HEK293 (cell line): ENCODE results near the gene MCM3AP.

Source experiments
- BCL11A ChIP-seq: fragments of 450-650 bp; formaldehyde crosslinking; IDR thresholded peaks from 2 replicates; pipeline ENCODE4 v1.5.1; 2016; ENCODE audit warnings: low read depth, missing biosample characterization, missing genetic modification characterization
- GLI2 ChIP-seq: fragments of 450-650 bp; formaldehyde crosslinking; IDR thresholded peaks from 2 replicates; pipeline ENCODE4; 2017; ENCODE audit warnings: missing biosample characterization, missing genetic modification characterization, low read depth, borderline replicate concordance
- HOXC10 ChIP-seq: sonication (generic); formaldehyde crosslinking; IDR thresholded peaks from 2 replicates; pipeline ENCODE4 v1.8.1; 2023; ENCODE audit warnings: mild to moderate bottlenecking, missing genetic modification reagents
- KLF8 ChIP-seq: fragments of 450-650 bp; formaldehyde crosslinking; IDR thresholded peaks from 2 replicates; pipeline ENCODE4 v1.5.1; 2016; ENCODE audit warnings: missing biosample characterization, missing genetic modification characterization
- SCRT2 ChIP-seq: fragments of 450-650 bp; formaldehyde crosslinking; IDR thresholded peaks from 2 replicates; pipeline ENCODE4 v1.5.1; 2016; ENCODE audit warnings: missing biosample characterization, missing genetic modification characterization
- SP2 ChIP-seq: fragments of 450-650 bp; formaldehyde crosslinking; IDR thresholded peaks from 2 replicates; pipeline ENCODE4 v1.5.1; 2016; ENCODE audit warnings: missing biosample characterization, missing genetic modification characterization
- TCF7L2 ChIP-seq: IDR thresholded peaks from 2 replicates; pipeline ENCODE4 v1.6.1; 2011; ENCODE audit warnings: low read depth, mild to moderate bottlenecking, inconsistent platforms, low read length, moderate library complexity, borderline replicate concordance
- ZNF10 ChIP-seq: fragments of 450-650 bp; formaldehyde crosslinking; IDR thresholded peaks from 2 replicates; pipeline ENCODE4 v1.5.1; 2017; ENCODE audit warnings: missing biosample characterization, missing genetic modification characterization
- ZNF112 ChIP-seq: fragments of 450-650 bp; formaldehyde crosslinking; IDR thresholded peaks from 2 replicates; pipeline ENCODE4 v1.5.0; 2017; ENCODE audit warnings: missing biosample characterization, missing genetic modification characterization
- ZNF132 ChIP-seq: fragments of 450-650 bp; formaldehyde crosslinking; IDR thresholded peaks from 2 replicates; pipeline ENCODE4 v1.5.1; 2017; ENCODE audit warnings: missing biosample characterization, missing genetic modification characterization, borderline replicate concordance
- ZNF175 ChIP-seq: fragments of 450-650 bp; formaldehyde crosslinking; IDR thresholded peaks from 2 replicates; pipeline ENCODE4 v1.5.1; 2016; ENCODE audit warnings: missing biosample characterization, missing genetic modification characterization
- ZNF2 ChIP-seq: fragments of 450-650 bp; formaldehyde crosslinking; IDR thresholded peaks from 2 replicates; pipeline ENCODE4 v1.5.1; 2016; ENCODE audit warnings: missing biosample characterization, missing genetic modification characterization
- ZNF221 ChIP-seq: fragments of 450-650 bp; formaldehyde crosslinking; IDR thresholded peaks from 2 replicates; pipeline ENCODE4 v1.5.1; 2017; ENCODE audit warnings: missing biosample characterization, missing genetic modification characterization, borderline replicate concordance
- ZNF266 ChIP-seq: fragments of 450-650 bp; formaldehyde crosslinking; IDR thresholded peaks from 2 replicates; pipeline ENCODE4 v1.5.1; 2016; ENCODE audit warnings: missing biosample characterization, missing genetic modification characterization, low read depth
- ZNF302 ChIP-seq: fragments of 450-650 bp; formaldehyde crosslinking; IDR thresholded peaks from 2 replicates; pipeline ENCODE4 v1.5.1; 2016; ENCODE audit warnings: missing biosample characterization, missing genetic modification characterization, low read depth
- ZNF335 ChIP-seq: fragments of 450-650 bp; formaldehyde crosslinking; conservative IDR thresholded peaks from 2 replicates; pipeline ENCODE4 v1.5.1; 2016; ENCODE audit warnings: missing biosample characterization, missing genetic modification characterization
- ZNF404 ChIP-seq: fragments of 450-650 bp; formaldehyde crosslinking; IDR thresholded peaks from 2 replicates; pipeline ENCODE4 v1.5.1; 2017; ENCODE audit warnings: missing biosample characterization, missing genetic modification characterization
- ZNF48 ChIP-seq: fragments of 450-650 bp; formaldehyde crosslinking; IDR thresholded peaks from 2 replicates; pipeline ENCODE4 v1.5.1; 2016; ENCODE audit warnings: missing biosample characterization, missing genetic modification characterization
- ZNF544 ChIP-seq: fragments of 450-650 bp; formaldehyde crosslinking; IDR thresholded peaks from 2 replicates; pipeline ENCODE4 v1.5.0; 2017; ENCODE audit warnings: missing biosample characterization, missing genetic modification characterization
- ZNF549 ChIP-seq: fragments of 450-650 bp; IDR thresholded peaks from 2 replicates; pipeline ENCODE4 v1.5.1; 2018; ENCODE audit warnings: missing biosample characterization, missing genetic modification characterization, mild to moderate bottlenecking, inconsistent platforms, moderate library complexity
- ZNF596 ChIP-seq: fragments of 450-650 bp; IDR thresholded peaks from 2 replicates; pipeline ENCODE4 v1.5.0; 2018; ENCODE audit warnings: missing biosample characterization, mild to moderate bottlenecking, missing genetic modification characterization, moderate library complexity
- ZNF785 ChIP-seq: fragments of 450-650 bp; formaldehyde crosslinking; IDR thresholded peaks from 2 replicates; pipeline ENCODE4 v1.5.1; 2016; ENCODE audit warnings: missing biosample characterization, missing genetic modification characterization
- ZSCAN16 ChIP-seq: fragments of 450-650 bp; formaldehyde crosslinking; IDR thresholded peaks from 2 replicates; pipeline ENCODE4 v1.5.1; 2016; ENCODE audit warnings: missing biosample characterization, missing genetic modification characterization
- TF ChIP-seq, protein P1 (sequence below): fragments of 450-650 bp; formaldehyde crosslinking; optimal IDR thresholded peaks from 2 replicates; pipeline ENCODE3; 2016; ENCODE audit warnings: missing biosample characterization, mild to moderate bottlenecking, missing genetic modification characterization
- TF ChIP-seq, protein P2 (sequence below): fragments of 450-650 bp; formaldehyde crosslinking; IDR thresholded peaks from 2 replicates; pipeline ENCODE4 v1.5.1; 2016; ENCODE audit warnings: missing biosample characterization, missing genetic modification characterization
- TF ChIP-seq, protein P3 (sequence below): fragments of 450-650 bp; formaldehyde crosslinking; IDR thresholded peaks from 2 replicates; pipeline ENCODE4 v1.5.1; 2016; ENCODE audit warnings: missing biosample characterization, missing genetic modification characterization
- TF ChIP-seq, protein P4 (sequence below): fragments of 450-650 bp; formaldehyde crosslinking; IDR thresholded peaks from 2 replicates; pipeline ENCODE4 v1.5.1; 2016; ENCODE audit warnings: missing biosample characterization, missing genetic modification characterization
- TF ChIP-seq, protein P5 (sequence below): fragments of 450-650 bp; formaldehyde crosslinking; IDR thresholded peaks from 2 replicates; pipeline ENCODE4 v1.5.1; 2016; ENCODE audit warnings: missing biosample characterization, missing genetic modification characterization
- TF ChIP-seq, protein P6 (sequence below): fragments of 450-650 bp; formaldehyde crosslinking; IDR thresholded peaks from 2 replicates; pipeline ENCODE4 v1.5.1; 2016; ENCODE audit warnings: missing biosample characterization, missing genetic modification characterization

The MCM3AP gene

DNA sequence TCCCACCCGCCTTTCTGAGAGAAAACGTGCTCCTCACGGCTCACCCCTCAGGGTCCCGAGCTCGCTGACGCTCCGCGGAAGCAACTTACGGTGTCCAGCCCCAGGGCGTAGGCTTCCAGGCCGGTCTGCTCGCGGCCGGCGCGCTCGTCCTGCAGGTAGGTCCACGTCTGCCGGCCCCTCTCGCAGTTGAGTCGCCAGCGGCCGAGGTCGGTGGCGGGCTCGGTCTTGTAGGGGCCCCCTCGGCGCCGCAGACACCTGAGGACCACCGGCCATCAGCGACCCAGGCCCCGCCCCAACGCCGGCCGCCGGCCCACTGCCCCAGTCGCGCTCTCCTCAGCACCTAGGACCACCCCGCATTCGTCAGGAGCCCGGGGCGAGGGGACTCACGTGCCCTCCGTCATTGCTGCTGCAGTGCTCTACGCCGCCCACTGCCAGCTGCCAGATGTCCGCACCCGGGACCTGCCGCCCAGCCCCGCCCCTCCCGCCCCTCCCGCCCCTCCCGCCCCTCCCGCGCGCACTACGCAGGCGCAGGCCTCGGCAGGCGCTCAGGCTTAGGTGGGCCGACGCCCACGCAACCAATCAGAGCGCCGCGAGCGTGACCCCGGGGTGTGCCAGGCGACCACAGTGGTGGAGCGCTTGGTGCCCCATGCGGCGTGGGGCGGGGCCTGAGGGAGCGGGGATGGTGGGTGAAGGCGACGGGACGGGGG, 56.9 kb downstream of the MCM3AP start, which contains the start of gene LSS (continued):
- TF ChIP-seq, protein P1, sequence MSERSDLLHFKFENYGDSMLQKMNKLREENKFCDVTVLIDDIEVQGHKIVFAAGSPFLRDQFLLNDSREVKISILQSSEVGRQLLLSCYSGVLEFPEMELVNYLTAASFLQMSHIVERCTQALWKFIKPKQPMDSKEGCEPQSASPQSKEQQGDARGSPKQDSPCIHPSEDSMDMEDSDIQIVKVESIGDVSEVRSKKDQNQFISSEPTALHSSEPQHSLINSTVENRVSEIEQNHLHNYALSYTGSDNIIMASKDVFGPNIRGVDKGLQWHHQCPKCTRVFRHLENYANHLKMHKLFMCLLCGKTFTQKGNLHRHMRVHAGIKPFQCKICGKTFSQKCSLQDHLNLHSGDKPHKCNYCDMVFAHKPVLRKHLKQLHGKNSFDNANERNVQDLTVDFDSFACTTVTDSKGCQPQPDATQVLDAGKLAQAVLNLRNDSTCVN, result peak; percentile 85
- TF ChIP-seq SP2 (tag by site-specific recombination) (peak; percentile 68), ZNF785 (tag by site-specific recombination) (no peak), GLI2 (tag by site-specific recombination) (no peak), ZNF10 (tag by site-specific recombination) (no peak), HOXC10 (CRISPR knock-in tag) (no peak), ZNF544 (tag by site-specific recombination) (no peak), SCRT2 (tag by site-specific recombination) (no peak), ZNF266 (tag by site-specific recombination) (no peak), BCL11A (tag by site-specific recombination) (no peak), ZNF175 (tag by site-specific recombination) (no peak), ZNF302 (no peak), ZNF335 (tag by site-specific recombination) (peak; percentile 70; the same call in 1 of the 2 replicates), ZNF112 (tag by site-specific recombination) (no peak), ZNF221 (tag by site-specific recombination) (no peak), ZNF596 (tag by site-specific recombination) (no peak), TCF7L2 (no peak), KLF8 (tag by site-specific recombination) (peak; percentile 97; the same call in 1 of the 2 replicates), ZNF404 (tag by site-specific recombination) (no peak), ZSCAN16 (tag by site-specific recombination) (no peak), ZNF549 (tag by site-specific recombination) (no peak), ZNF2 (tag by site-specific recombination) (peak; percentile 83; the same call in 1 of the 2 replicates), ZNF132 (no peak), ZNF48 (tag by site-specific recombination) (no peak)
- TF ChIP-seq, protein P2, sequence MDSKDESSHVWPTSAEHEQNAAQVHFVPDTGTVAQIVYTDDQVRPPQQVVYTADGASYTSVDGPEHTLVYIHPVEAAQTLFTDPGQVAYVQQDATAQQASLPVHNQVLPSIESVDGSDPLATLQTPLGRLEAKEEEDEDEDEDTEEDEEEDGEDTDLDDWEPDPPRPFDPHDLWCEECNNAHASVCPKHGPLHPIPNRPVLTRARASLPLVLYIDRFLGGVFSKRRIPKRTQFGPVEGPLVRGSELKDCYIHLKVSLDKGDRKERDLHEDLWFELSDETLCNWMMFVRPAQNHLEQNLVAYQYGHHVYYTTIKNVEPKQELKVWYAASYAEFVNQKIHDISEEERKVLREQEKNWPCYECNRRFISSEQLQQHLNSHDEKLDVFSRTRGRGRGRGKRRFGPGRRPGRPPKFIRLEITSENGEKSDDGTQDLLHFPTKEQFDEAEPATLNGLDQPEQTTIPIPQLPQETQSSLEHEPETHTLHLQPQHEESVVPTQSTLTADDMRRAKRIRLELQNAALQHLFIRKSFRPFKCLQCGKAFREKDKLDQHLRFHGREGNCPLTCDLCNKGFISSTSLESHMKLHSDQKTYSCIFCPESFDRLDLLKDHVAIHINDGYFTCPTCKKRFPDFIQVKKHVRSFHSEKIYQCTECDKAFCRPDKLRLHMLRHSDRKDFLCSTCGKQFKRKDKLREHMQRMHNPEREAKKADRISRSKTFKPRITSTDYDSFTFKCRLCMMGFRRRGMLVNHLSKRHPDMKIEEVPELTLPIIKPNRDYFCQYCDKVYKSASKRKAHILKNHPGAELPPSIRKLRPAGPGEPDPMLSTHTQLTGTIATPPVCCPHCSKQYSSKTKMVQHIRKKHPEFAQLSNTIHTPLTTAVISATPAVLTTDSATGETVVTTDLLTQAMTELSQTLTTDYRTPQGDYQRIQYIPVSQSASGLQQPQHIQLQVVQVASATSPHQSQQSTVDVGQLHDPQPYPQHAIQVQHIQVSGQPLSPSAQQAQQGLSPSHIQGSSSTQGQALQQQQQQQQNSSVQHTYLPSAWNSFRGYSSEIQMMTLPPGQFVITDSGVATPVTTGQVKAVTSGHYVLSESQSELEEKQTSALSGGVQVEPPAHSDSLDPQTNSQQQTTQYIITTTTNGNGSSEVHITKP (tag by site-specific recombination), result peak; percentile 58
- TF ChIP-seq, protein P3, sequence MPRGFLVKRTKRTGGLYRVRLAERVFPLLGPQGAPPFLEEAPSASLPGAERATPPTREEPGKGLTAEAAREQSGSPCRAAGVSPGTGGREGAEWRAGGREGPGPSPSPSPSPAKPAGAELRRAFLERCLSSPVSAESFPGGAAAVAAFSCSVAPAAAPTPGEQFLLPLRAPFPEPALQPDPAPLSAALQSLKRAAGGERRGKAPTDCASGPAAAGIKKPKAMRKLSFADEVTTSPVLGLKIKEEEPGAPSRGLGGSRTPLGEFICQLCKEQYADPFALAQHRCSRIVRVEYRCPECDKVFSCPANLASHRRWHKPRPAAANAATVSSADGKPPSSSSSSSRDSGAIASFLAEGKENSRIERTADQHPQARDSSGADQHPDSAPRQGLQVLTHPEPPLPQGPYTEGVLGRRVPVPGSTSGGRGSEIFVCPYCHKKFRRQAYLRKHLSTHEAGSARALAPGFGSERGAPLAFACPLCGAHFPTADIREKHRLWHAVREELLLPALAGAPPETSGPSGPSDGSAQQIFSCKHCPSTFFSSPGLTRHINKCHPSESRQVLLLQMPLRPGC, result no peak
- TF ChIP-seq, protein P4, sequence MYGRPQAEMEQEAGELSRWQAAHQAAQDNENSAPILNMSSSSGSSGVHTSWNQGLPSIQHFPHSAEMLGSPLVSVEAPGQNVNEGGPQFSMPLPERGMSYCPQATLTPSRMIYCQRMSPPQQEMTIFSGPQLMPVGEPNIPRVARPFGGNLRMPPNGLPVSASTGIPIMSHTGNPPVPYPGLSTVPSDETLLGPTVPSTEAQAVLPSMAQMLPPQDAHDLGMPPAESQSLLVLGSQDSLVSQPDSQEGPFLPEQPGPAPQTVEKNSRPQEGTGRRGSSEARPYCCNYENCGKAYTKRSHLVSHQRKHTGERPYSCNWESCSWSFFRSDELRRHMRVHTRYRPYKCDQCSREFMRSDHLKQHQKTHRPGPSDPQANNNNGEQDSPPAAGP (tag by site-specific recombination), result peak; percentile 85; the same call in 1 of the 2 replicates
- TF ChIP-seq, protein P5, sequence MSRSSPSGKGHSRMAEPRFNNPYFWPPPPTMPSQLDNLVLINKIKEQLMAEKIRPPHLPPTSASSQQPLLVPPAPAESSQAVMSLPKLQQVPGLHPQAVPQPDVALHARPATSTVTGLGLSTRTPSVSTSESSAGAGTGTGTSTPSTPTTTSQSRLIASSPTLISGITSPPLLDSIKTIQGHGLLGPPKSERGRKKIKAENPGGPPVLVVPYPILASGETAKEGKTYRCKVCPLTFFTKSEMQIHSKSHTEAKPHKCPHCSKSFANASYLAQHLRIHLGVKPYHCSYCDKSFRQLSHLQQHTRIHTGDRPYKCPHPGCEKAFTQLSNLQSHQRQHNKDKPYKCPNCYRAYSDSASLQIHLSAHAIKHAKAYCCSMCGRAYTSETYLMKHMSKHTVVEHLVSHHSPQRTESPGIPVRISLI (tag by site-specific recombination), result no peak
- TF ChIP-seq, protein P6, sequence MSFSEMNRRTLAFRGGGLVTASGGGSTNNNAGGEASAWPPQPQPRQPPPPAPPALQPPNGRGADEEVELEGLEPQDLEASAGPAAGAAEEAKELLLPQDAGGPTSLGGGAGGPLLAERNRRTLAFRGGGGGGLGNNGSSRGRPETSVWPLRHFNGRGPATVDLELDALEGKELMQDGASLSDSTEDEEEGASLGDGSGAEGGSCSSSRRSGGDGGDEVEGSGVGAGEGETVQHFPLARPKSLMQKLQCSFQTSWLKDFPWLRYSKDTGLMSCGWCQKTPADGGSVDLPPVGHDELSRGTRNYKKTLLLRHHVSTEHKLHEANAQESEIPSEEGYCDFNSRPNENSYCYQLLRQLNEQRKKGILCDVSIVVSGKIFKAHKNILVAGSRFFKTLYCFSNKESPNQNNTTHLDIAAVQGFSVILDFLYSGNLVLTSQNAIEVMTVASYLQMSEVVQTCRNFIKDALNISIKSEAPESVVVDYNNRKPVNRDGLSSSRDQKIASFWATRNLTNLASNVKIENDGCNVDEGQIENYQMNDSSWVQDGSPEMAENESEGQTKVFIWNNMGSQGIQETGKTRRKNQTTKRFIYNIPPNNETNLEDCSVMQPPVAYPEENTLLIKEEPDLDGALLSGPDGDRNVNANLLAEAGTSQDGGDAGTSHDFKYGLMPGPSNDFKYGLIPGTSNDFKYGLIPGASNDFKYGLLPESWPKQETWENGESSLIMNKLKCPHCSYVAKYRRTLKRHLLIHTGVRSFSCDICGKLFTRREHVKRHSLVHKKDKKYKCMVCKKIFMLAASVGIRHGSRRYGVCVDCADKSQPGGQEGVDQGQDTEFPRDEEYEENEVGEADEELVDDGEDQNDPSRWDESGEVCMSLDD (tag by site-specific recombination), result 0 out of 2 replicates have a peak, but pooled peaks have one; percentile 51
